Tibial nerve (tissue), 4 donors: ENCODE measurements around the gene AOPEP.

ENCODE experiments used
- CTCF ChIP-seq, 5 experiments: fragments of 200-600 bp in 3 of 5; fragments of 450-650 bp in 2 of 5; sonication (generic) in 3 of 5; IDR thresholded peaks; one replicate each; pipeline ENCODE4 v1.5.1; 2016 to 2019; ENCODE audit warnings: antibody characterized with exemption in 5 of 5, mild to moderate bottlenecking in 3 of 5, moderate library complexity in 2 of 5
- EP300 ChIP-seq, 2 donors: sonication (generic); formaldehyde crosslinking; IDR thresholded peaks; one replicate each; pipeline ENCODE4 v1.6.1; 2017; ENCODE audit warnings: antibody characterized with exemption in 2 of 2, mild to moderate bottlenecking in 1 of 2
- POLR2A ChIP-seq, 2 donors: fragments of 450-650 bp; IDR thresholded peaks; one replicate each; pipeline ENCODE4 v1.6.1; 2017; ENCODE audit warnings: antibody characterized with exemption in 2 of 2, mild to moderate bottlenecking in 2 of 2, moderate library complexity in 2 of 2

- TF ChIP-seq CTCF (IDR thresholded peaks at IDR 0.05) (no peak), EP300 (IDR thresholded peaks at IDR 0.05) (no peak), POLR2A (IDR thresholded peaks at IDR 0.05) (no peak)
Observed at GRCh38 chr9:94926431-94926800, 199.9 kb downstream of the AOPEP start.
